Measurements from ENCODE around the gene NBEAL2. TPM values are rescaled to one million over a fixed set of nuclear protein-coding genes. Genes with fewer than 3 reads are reported as not detected.

Gene NBEAL2
- total and polyA plus RNA-seq, 2 of the 8 experiments (the other 6 are each of a cell fraction or from before 2014, with no cell fraction given): 27.3 to 46.9 TPM

DNA sequence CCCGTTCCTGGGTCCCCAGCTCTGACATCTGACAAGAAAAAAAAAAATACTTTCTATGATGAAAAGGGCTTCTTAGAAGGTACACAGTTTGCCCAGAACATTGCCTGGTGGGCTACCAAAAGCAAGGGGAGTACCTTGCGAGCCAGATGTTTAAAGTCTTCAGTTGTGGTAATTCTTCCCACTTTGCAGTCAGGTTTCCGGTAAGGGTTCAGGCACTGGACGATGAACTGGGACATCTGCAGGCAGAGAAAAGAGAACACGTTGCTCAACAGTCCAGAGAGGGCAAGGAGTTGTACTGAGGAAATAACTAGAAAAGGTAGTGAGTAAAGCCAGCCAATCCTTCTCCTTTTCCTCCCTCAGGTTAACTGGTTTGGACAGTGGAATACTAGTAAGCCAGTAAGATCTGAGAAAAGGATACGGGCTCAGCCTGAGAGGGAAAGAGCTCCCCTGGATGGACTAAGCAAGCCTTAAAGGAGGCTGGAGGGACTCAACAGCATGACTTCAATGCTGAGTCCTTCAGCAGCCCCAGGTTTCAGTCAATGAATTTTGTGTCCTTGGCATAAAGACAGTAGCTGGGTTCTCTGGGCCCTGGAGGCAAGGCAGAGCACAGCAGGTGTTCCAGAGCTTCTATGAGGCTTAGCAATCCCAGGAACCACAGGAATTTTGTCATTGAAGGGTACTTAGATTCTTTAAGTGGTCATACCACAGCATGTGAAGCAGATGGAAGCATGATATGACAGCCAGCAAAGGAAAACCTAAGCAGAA lies 38.2 kb downstream of the NBEAL2 start:
- no peak overlapping the region for H2BK5ac ChIP-seq (ENCODE audit: low read depth, low read length)
- H3K23ac ChIP-seq (ENCODE audit: insufficient read length): no peak overlapping the region
- H3K9ac ChIP-seq (replicated peaks in 1 of 4; ENCODE audit: extremely low read depth in 1 of 4, low read depth in 3 of 4, low read length in 3 of 4): no peak overlapping the region
- H3K23me2 ChIP-seq (ENCODE audit: low read depth, low read length): no peaks in the 10 kb centered on the region
- no peak overlapping the region for H2BK120ac ChIP-seq (replicated peaks; ENCODE audit: low read depth, low read length)
- no peak overlapping the region for H3K4me2 ChIP-seq (ENCODE audit: insufficient read depth in 1 of 2, low read depth in 2 of 2, low read length in 2 of 2)
- H4K8ac ChIP-seq (ENCODE audit: extremely low read depth, insufficient read depth, low read length): no peak overlapping the region
- H3K4me3 ChIP-seq (ENCODE audit: extremely low read depth in 1 of 4, insufficient read depth in 2 of 4, low read depth in 3 of 4, low read length in 4 of 4): no peak overlapping the region
- DNase-seq (ENCODE audit: low read depth in 1 of 2, low spot score in 2 of 2): no peak
- H3K4me1 ChIP-seq (replicated peaks in 1 of 4; ENCODE audit: control insufficient read depth in 3 of 4, insufficient read depth in 4 of 4, low read length in 3 of 4): peaks cover 0 to 2% (median 0%) of the 10 kb centered on the region in 4 experiments; a peak in 2 of 7 replicates
- no peaks in the 10 kb centered on the region for H4K20me1 ChIP-seq (replicated peaks in 1 of 2; ENCODE audit: control insufficient read depth in 1 of 2, insufficient read depth in 2 of 2, low read length in 2 of 2)
- no peak overlapping the region for H2BK15ac ChIP-seq (ENCODE audit: low read length)
- H4K5ac ChIP-seq (ENCODE audit: insufficient read length, low read depth, low read length): no peak overlapping the region
- no peaks in the 10 kb centered on the region for H3K27me3 ChIP-seq (replicated peaks in 1 of 4; ENCODE audit: control insufficient read depth in 3 of 4, extremely low read depth in 1 of 4, insufficient read depth in 3 of 4, low read length in 3 of 4)
- no peak overlapping the region for H2BK20ac ChIP-seq (ENCODE audit: low read length)
- no peak overlapping the region for H3K18ac ChIP-seq (ENCODE audit: extremely low read depth, low read length)
- peaks cover 0 to 26% (median 16%) of the 10 kb centered on the region in 4 experiments; a peak in 5 of 8 replicates for H3K36me3 ChIP-seq (ENCODE audit: control insufficient read depth in 2 of 4, insufficient read depth in 4 of 4, low read length in 3 of 4)
- no peak for TF ChIP-seq BACH1 (IDR thresholded peaks at IDR 0.05; ENCODE audit: low read length)
- TF ChIP-seq, protein P1, sequence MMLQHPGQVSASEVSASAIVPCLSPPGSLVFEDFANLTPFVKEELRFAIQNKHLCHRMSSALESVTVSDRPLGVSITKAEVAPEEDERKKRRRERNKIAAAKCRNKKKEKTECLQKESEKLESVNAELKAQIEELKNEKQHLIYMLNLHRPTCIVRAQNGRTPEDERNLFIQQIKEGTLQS (IDR thresholded peaks at IDR 0.05; ENCODE audit: insufficient read depth, low read depth, low read length): no peak
- TF ChIP-seq RFX5 (IDR thresholded peaks at IDR 0.05; ENCODE audit: borderline replicate concordance, low read depth, low read length): no peak
- TF ChIP-seq SIN3A (conservative IDR thresholded peaks at IDR 0.05 in 1 of 2, IDR thresholded peaks at IDR 0.05 in 1 of 2; ENCODE audit: low read depth in 1 of 2, low read length in 2 of 2): no peak
- TF ChIP-seq TAF1 (IDR thresholded peaks at IDR 0.05; ENCODE audit: low read depth, low read length): no peak
- TF ChIP-seq MAFK (IDR thresholded peaks at IDR 0.05; ENCODE audit: low read depth, low read length): no peak
- WGBS, 2 experiments (ENCODE audit: extremely low coverage in 1 of 2, insufficient coverage in 1 of 2, insufficient read length in 1 of 2, insufficient replicate concordance in 2 of 2, low coverage in 1 of 2, low lambda C conversion rate in 2 of 2, missing lambda C conversion rate in 1 of 2): 88% methylated on average over 6 of the region's 6 CpGs; no CpG with 5 or more reads in 1 of the 2 experiments
- no peak overlapping the region for H2BK12ac ChIP-seq (ENCODE audit: low read depth, low read length)
- no peak for FAIRE-seq
- no peak overlapping the region for H3K4ac ChIP-seq (replicated peaks; ENCODE audit: insufficient read length, low read depth, low read length)
- ChIA-PET POLR2A (ENCODE audit: partially characterized antibody) (interaction anchor here (0.6 to 1.4 kb wide), 2 partner anchors 10 to 470 kb away, joined by 3 read pairs; no protein-coding TSS in a partner anchor), CTCF (ENCODE audit: partially characterized antibody) (interaction anchor here (2.2 kb wide), 1 partner anchor 16 kb away, joined by 8 read pairs; no protein-coding TSS in a partner anchor)
- H3K79me2 ChIP-seq (ENCODE audit: control insufficient read depth in 1 of 2, insufficient read depth in 2 of 2, low read length in 2 of 2): no peaks in the 10 kb centered on the region
- no peak overlapping the region for H3K27ac ChIP-seq (ENCODE audit: low read depth, low read length)
- H2AK5ac ChIP-seq (ENCODE audit: low read depth, low read length): no peak overlapping the region
- no peak overlapping the region for H3K56ac ChIP-seq (replicated peaks; ENCODE audit: insufficient read length, low read depth, low read length)
- H3K79me1 ChIP-seq (ENCODE audit: low read depth, low read length): no peaks in the 10 kb centered on the region
- H3K9me3 ChIP-seq (ENCODE audit: insufficient read depth in 2 of 2, low read depth in 1 of 2, low read length in 1 of 2): no peaks in the 10 kb centered on the region
- H3K14ac ChIP-seq (ENCODE audit: insufficient read length): no peak overlapping the region
- no peak overlapping the region for H2AFZ ChIP-seq (ENCODE audit: low read length)
- no peak overlapping the region for H4K91ac ChIP-seq (replicated peaks; ENCODE audit: insufficient read length, low read length)
